IMR-90 (cell line): ENCODE results near the gene CTSO. TPM values are rescaled to one million over a fixed set of nuclear protein-coding genes. Genes with fewer than 3 reads are reported as not detected.

Experiments
- ATAC-seq: fragments of 200-7000 bp; cut with Tn5 transposase; 2 replicates; pipeline ENCODE4 v1.9.1; 2020; ENCODE audit warnings: low read depth, mild to moderate bottlenecking, moderate library complexity
- BruUV-seq: library from RNA; stranded (reverse); fragments of 400-500 nt; replicated peaks from 2 replicates; lab custom pipeline; 2021; lab: Mats Ljungman, UMichigan
- CTCF ChIA-PET: fragments of 300-600 bp; formaldehyde crosslinking; extraction: SDS; loops from one replicate; lab custom pipeline; 2021; ENCODE audit warnings: antibody characterized with exemption; lab: Yijun Ruan, JAX
- POLR2A ChIA-PET: fragments of 300-600 bp; sonication (Branson Sonifier 250); formaldehyde crosslinking; loops from one replicate; lab custom pipeline; 2022; ENCODE audit warnings: antibody characterized with exemption; ENCODE audit not compliant: unreplicated experiment; lab: Charles Lee
- DNase-seq: peaks from one replicate; pipeline ENCODE4 v3.0.0; 2013
- H2AFZ ChIP-seq: replicated peaks from 2 replicates; pipeline ENCODE3; 2013; ENCODE audit warnings: low read length, mild to moderate bottlenecking; ENCODE audit not compliant: poor library complexity
- H2AK5ac ChIP-seq: 2 replicates; pipeline ENCODE4 v1.6.1; 2013; ENCODE audit warnings: low read depth, low read length, inconsistent platforms
- H2AK9ac ChIP-seq: replicated peaks from 2 replicates; pipeline ENCODE3; 2013; ENCODE audit warnings: mild to moderate bottlenecking, low read depth, low read length, moderate library complexity; ENCODE audit not compliant: poor library complexity
- H2BK120ac ChIP-seq: 2 replicates; pipeline ENCODE4 v1.6.1; 2013; ENCODE audit warnings: low read depth, low read length, inconsistent platforms
- H2BK15ac ChIP-seq: 3 replicates; pipeline ENCODE4 v1.6.1; 2013; ENCODE audit warnings: low read depth, low read length, inconsistent platforms
- H2BK20ac ChIP-seq: 2 replicates; pipeline ENCODE4 v1.6.1; 2013; ENCODE audit warnings: low read depth, mild to moderate bottlenecking, inconsistent platforms, low read length, moderate library complexity
- H2BK5ac ChIP-seq: 2 replicates; pipeline ENCODE4 v1.6.1; 2013; ENCODE audit warnings: mild to moderate bottlenecking, low read depth, low read length, inconsistent platforms; ENCODE audit not compliant: poor library complexity, severe bottlenecking
- H3K14ac ChIP-seq: replicated peaks from 2 replicates; pipeline ENCODE4 v1.6.1; 2013; ENCODE audit warnings: low read depth, low read length, inconsistent platforms
- H3K18ac ChIP-seq: 2 replicates; pipeline ENCODE4 v1.6.1; 2013; ENCODE audit warnings: low read depth, low read length, control low read depth
- H3K23ac ChIP-seq: 2 replicates; pipeline ENCODE4 v1.6.1; 2013; ENCODE audit warnings: low read depth, low read length, inconsistent platforms
- H3K27ac ChIP-seq: 2 replicates; pipeline ENCODE4 v1.5.1; 2013; ENCODE audit warnings: mild to moderate bottlenecking, control low read depth, low read length; ENCODE audit not compliant: insufficient read depth
- H3K27me3 ChIP-seq: 2 replicates; pipeline ENCODE4 v1.6.1; 2013; ENCODE audit warnings: low read length; ENCODE audit not compliant: control insufficient read depth, insufficient read depth
- H3K36me3 ChIP-seq: 2 replicates; pipeline ENCODE4 v1.6.1; 2013; ENCODE audit warnings: low read length, mixed read lengths; ENCODE audit not compliant: control insufficient read depth, insufficient read depth
- H3K4ac ChIP-seq: 2 replicates; pipeline ENCODE4 v1.6.1; 2013; ENCODE audit warnings: low read depth, low read length, inconsistent platforms
- H3K4me1 ChIP-seq: 2 replicates; pipeline ENCODE4 v1.6.1; 2013; ENCODE audit warnings: low read length, mixed read lengths; ENCODE audit not compliant: control insufficient read depth, insufficient read depth
- H3K4me2 ChIP-seq: 2 replicates; pipeline ENCODE4 v1.6.1; 2013; ENCODE audit warnings: low read depth, mild to moderate bottlenecking, control low read depth, low read length, moderate library complexity
- H3K4me3 ChIP-seq: 2 replicates; pipeline ENCODE4 v1.5.1; 2013; ENCODE audit warnings: low read depth, mild to moderate bottlenecking, control low read depth, low read length, moderate library complexity; ENCODE audit not compliant: insufficient read depth
- H3K56ac ChIP-seq: 2 replicates; pipeline ENCODE4 v1.6.1; 2013; ENCODE audit warnings: low read length, inconsistent platforms; ENCODE audit not compliant: insufficient read depth; ENCODE audit errors: extremely low read depth
- H3K79me1 ChIP-seq, 2 experiments: 2 replicates each; pipeline ENCODE4 v1.6.1; 2013; ENCODE audit warnings: low read length in 2 of 2, inconsistent platforms in 1 of 2, low read depth in 1 of 2
- H3K9ac ChIP-seq: 2 replicates; pipeline ENCODE4 v1.6.1; 2013; ENCODE audit warnings: low read depth, low read length, control low read depth
- H3K9me1 ChIP-seq: 2 replicates; pipeline ENCODE4 v1.6.1; 2013; ENCODE audit warnings: low read length, inconsistent platforms; ENCODE audit not compliant: insufficient read depth
- H3K9me3 ChIP-seq: 2 replicates; pipeline ENCODE4 v1.6.1; 2013; ENCODE audit warnings: low read length; ENCODE audit not compliant: control insufficient read depth, insufficient read depth
- H4K20me1 ChIP-seq: 2 replicates; pipeline ENCODE4 v1.6.1; 2013; ENCODE audit warnings: low read length, inconsistent platforms; ENCODE audit not compliant: insufficient read depth
- H4K5ac ChIP-seq: 2 replicates; pipeline ENCODE4 v1.6.1; 2013; ENCODE audit warnings: mild to moderate bottlenecking, low read depth, low read length, control low read depth
- H4K8ac ChIP-seq, 2 experiments: 2 replicates each; pipeline ENCODE4 v1.6.1; 2013; ENCODE audit warnings: low read depth in 2 of 2, low read length in 2 of 2, control low read depth in 1 of 2, inconsistent platforms in 1 of 2
- H4K91ac ChIP-seq: 2 replicates; pipeline ENCODE4 v1.6.1; 2013; ENCODE audit warnings: low read depth, low read length, inconsistent platforms; ENCODE audit not compliant: insufficient read depth
- CHD1 ChIP-seq: IDR thresholded peaks from 2 replicates; pipeline ENCODE4 v1.6.1; 2012; ENCODE audit warnings: low read depth, low read length, improper control_type of control experiment
- CTCF ChIP-seq: conservative IDR thresholded peaks from 2 replicates; pipeline ENCODE4 v1.5.1; 2012; ENCODE audit warnings: mild to moderate bottlenecking, low read depth, low read length, improper control_type of control experiment
- WGBS, 2 experiments: methylation state at CpG; one replicate each; pipeline versions ENCODE4 v1.1.5 to v1.1.7; 2013; ENCODE audit warnings: missing lambda C conversion rate in 2 of 2; ENCODE audit not compliant: insufficient read length in 1 of 2; ENCODE audit errors: extremely low coverage in 2 of 2; 5-methylcytosine and 5-hydroxymethylcytosine counted together
- dilution Hi-C: fragments of 300-500 bp; cut with HindIII; formaldehyde crosslinking; loops from one replicate; pipeline ENCODE4 v1.14.3; 2018; ENCODE audit warnings: low sequenced_read_pairs; ENCODE audit not compliant: unreplicated experiment
- in situ Hi-C: fragments of 300-500 bp; cut with MboI; formaldehyde crosslinking; loops from 3 replicates; pipeline ENCODE4 v1.14.3; 2019; ENCODE audit warnings: low sequenced_read_pairs, inconsistent platforms, mixed read lengths
- intact Hi-C: fragments of 100-400 bp; cut with micrococcal nuclease; formaldehyde crosslinking; loops from 2 replicates; pipeline ENCODE4 v1.10.0; 2022
- polyA plus RNA-seq, 3 experiments: library from polyadenylated mRNA; depleted of rRNA; stranded (reverse); fragments of >200 nt; gene quantifications; 2 replicates each; pipeline ENCODE4 v1.2.3, GENCODE V29; 2012; ENCODE audit warnings: low replicate concordance in 1 of 3
- total RNA-seq: library from RNA; depleted of rRNA; stranded (reverse); fragments of >200 nt; gene quantifications from 2 replicates; pipeline ENCODE4 v1.2.3, GENCODE V29; 2012

Gene CTSO
- total and polyA plus RNA-seq, 2 of the 4 experiments (the other 2 are of a cell fraction) = 2.9 to 3.9 TPM

GRCh38 chr4:155966731-155967395, 13.2 kb upstream of the CTSO start (continued):
- TF ChIP-seq CHD1 = no peak

- H3K9me1 ChIP-seq = no peaks in the 10 kb centered on the region
- H3K4ac ChIP-seq = no peak overlapping the region
- H4K5ac ChIP-seq = no peak overlapping the region
- no peak overlapping the region for H4K8ac ChIP-seq
- no peak overlapping the region for H3K9ac ChIP-seq
- ChIA-PET POLR2A (no interaction called here), CTCF (no interaction called here)
- peak overlapping the region; percentile 23; the same call in 1 of the 2 replicates for H4K91ac ChIP-seq
- no peak overlapping the region for H2AK9ac ChIP-seq
- no peak for ATAC-seq
- intact Hi-C loops (loop anchor here (5.0 to 10.0 kb wide), 2 partner anchors 201 to 499 kb away; no protein-coding TSS in a partner anchor), dilution Hi-C loops (no loop called here), in situ Hi-C loops (loop anchor here (25.0 kb wide), 2 partner anchors 796 to 996 kb away; partner anchors contain the start of gene PDGFC)
- WGBS, 2 experiments = no CpG with 5 or more reads among the region's 2 CpGs
- H3K27ac ChIP-seq = peak overlapping the region; percentile 11; the same call in 1 of the 2 replicates
- H3K36me3 ChIP-seq = no peaks in the 10 kb centered on the region
- no peaks in the 10 kb centered on the region for H3K9me3 ChIP-seq
- H3K4me2 ChIP-seq = no peak overlapping the region
- peak overlapping the region; percentile 49; the same call in 1 of the 2 replicates for H2BK20ac ChIP-seq
- no peaks in the 10 kb centered on the region for H3K79me1 ChIP-seq
- H2BK5ac ChIP-seq = no peak overlapping the region
- no peak overlapping the region for H2AK5ac ChIP-seq
- peaks cover 3% of the 10 kb centered on the region; the same call in 1 of the 2 replicates for H3K4me1 ChIP-seq
- TF ChIP-seq CTCF = no peak
- no peaks in the 10 kb centered on the region for H3K27me3 ChIP-seq
- no peak overlapping the region for H2BK15ac ChIP-seq
- no TSS peak for BruUV-seq
- H2AFZ ChIP-seq = no peak overlapping the region
- no peaks in the 10 kb centered on the region for H4K20me1 ChIP-seq
- no peak for DNase-seq
- no peak overlapping the region for H3K56ac ChIP-seq
- no peak overlapping the region for H3K14ac ChIP-seq
- no peak overlapping the region; the same call in 1 of the 2 replicates for H3K18ac ChIP-seq
- H2BK120ac ChIP-seq = no peak overlapping the region
- no peak overlapping the region for H3K23ac ChIP-seq
- no peak overlapping the region for H3K4me3 ChIP-seq
Measured at GRCh38 chr4:155966171-155966570, 12.5 kb upstream of the CTSO start.
